LNCaP clone FGC (cell line): ENCODE measurements around the gene CRYL1.

Experiments used
- DNase-seq: peaks from one replicate; pipeline ENCODE4 v3.0.0-alpha.2; 2011; ENCODE audit warnings: low read depth
- H3K4me3 ChIP-seq: 2 replicates; pipeline ENCODE4 v1.5.1; 2011; ENCODE audit warnings: mild to moderate bottlenecking, low read depth, low read length, control low read depth
- CTCF ChIP-seq: IDR thresholded peaks from 2 replicates; pipeline ENCODE4 v1.5.1; 2012; ENCODE audit warnings: mild to moderate bottlenecking; ENCODE audit not compliant: control insufficient read depth, insufficient read depth; ENCODE audit errors: extremely low read depth

CRYL1 gene

GRCh38 chr13:20525601-20526544 lies at the start of gene CRYL1:
TSS of gene CRYL1 (minus strand) at chr13:20525857. CDS start at chr13:20525794, 63 bp downstream.
- DNase-seq, result no peak
- no peak for TF ChIP-seq CTCF
- H3K4me3 ChIP-seq, result peak within 1 kb of the TSS; percentile 71

GRCh38 chr13:20573636-20574035 lies 48.0 kb upstream of the CRYL1 start:
- TF ChIP-seq CTCF, result no peak
- DNase-seq, result no peak

GRCh38 chr13:20573186-20573585 lies 47.5 kb upstream of the CRYL1 start:
- no peak overlapping the region for H3K4me3 ChIP-seq
- no peak for TF ChIP-seq CTCF
- no peak for DNase-seq

More at GRCh38 chr13:20573636-20574035, 48.0 kb upstream of the CRYL1 start:
- no peak overlapping the region for H3K4me3 ChIP-seq

GRCh38 chr13:20571676-20572075 lies 46.0 kb upstream of the CRYL1 start:
- no peak for TF ChIP-seq CTCF
- DNase-seq, result no peak

GRCh38 chr13:20570517-20570916 lies 44.9 kb upstream of the CRYL1 start:
- TF ChIP-seq CTCF, result no peak
- DNase-seq, result no peak
- no peak overlapping the region for H3K4me3 ChIP-seq

More at GRCh38 chr13:20571676-20572075, 46.0 kb upstream of the CRYL1 start:
- no peak overlapping the region for H3K4me3 ChIP-seq

- peak overlapping the region; percentile 63 for H3K4me3 ChIP-seq
- no peak for TF ChIP-seq CTCF
- no peak for DNase-seq
Measured at GRCh38 chr13:20567881-20568528, 42.3 kb upstream of the CRYL1 start.
